ENCODE data around the gene EVA1C. TPM values are rescaled to one million over a fixed set of nuclear protein-coding genes. Genes with fewer than 3 reads are reported as not detected.

EVA1C gene
- total and polyA plus RNA-seq, 2 donors (not counting 3 experiments of a cell fraction or from before 2014, with no cell fraction given) = 22.8 to 38.6 TPM

- Histone ChIP-seq H3K9ac (replicated peaks; ENCODE audit: extremely low read depth, insufficient read depth, low read length) (no peak overlapping the region), H3K27me3 (ENCODE audit: control insufficient read depth in 2 of 2, insufficient read depth in 2 of 2, low read length in 2 of 2) (no peaks in the 10 kb centered on the region), H3K79me2 (ENCODE audit: control insufficient read depth, insufficient read depth, low read length) (no peaks in the 10 kb centered on the region), H3K4me3 (replicated peaks in 1 of 3; ENCODE audit: insufficient read depth in 1 of 3, low read depth in 1 of 3, low read length in 3 of 3) (no peak overlapping the region), H3K27ac (ENCODE audit: insufficient read depth, low read depth, low read length) (no peak overlapping the region), H3K4me2 (ENCODE audit: insufficient read depth, low read length) (no peak overlapping the region), H3K4me1 (ENCODE audit: control insufficient read depth, extremely low read depth, insufficient read depth, low read length) (peaks cover 21% of the 10 kb centered on the region), H3K36me3 (ENCODE audit: control insufficient read depth in 2 of 2, extremely low read depth in 1 of 2, insufficient read depth in 2 of 2, low read length in 2 of 2) (no peaks in the 10 kb centered on the region), H2AFZ (ENCODE audit: low read depth, low read length) (no peak overlapping the region), H4K20me1 (replicated peaks; ENCODE audit: control insufficient read depth, extremely low read depth, insufficient read depth, low read length) (no peaks in the 10 kb centered on the region), H3K9me3 (replicated peaks; ENCODE audit: control insufficient read depth, insufficient read depth, low read length) (no peaks in the 10 kb centered on the region), H3K9me1 (replicated peaks; ENCODE audit: control insufficient read depth, extremely low read depth, insufficient read depth, low read length) (no peaks in the 10 kb centered on the region)
- no TSS peak for BruUV-seq (replicated peaks)
- no peak for DNase-seq (ENCODE audit: low read depth, low spot score)
- POLR2A ChIA-PET = no interaction called here
- dilution Hi-C loops (cut with MboI; ENCODE audit: extremely low pct_ligation_motif_present, low sequenced_read_pairs) (no loop called here), intact Hi-C loops (cut with micrococcal nuclease) (no loop called here)
- no peak for FAIRE-seq
- TF ChIP-seq MAX (IDR thresholded peaks at IDR 0.05; ENCODE audit: insufficient read depth, insufficient read length) (no peak), FOS (IDR thresholded peaks at IDR 0.05; ENCODE audit: borderline replicate concordance, insufficient read depth, low read length) (no peak), EZH2 (IDR thresholded peaks at IDR 0.05; ENCODE audit: borderline replicate concordance, low read depth, low read length, severe bottlenecking) (no peak), GATA2 (IDR thresholded peaks at IDR 0.05; ENCODE audit: insufficient read depth, insufficient read length, low read depth, low read length) (no peak), MYC (IDR thresholded peaks at IDR 0.05; ENCODE audit: low read depth, low read length) (no peak), POLR2AphosphoS5 (IDR thresholded peaks at IDR 0.05; ENCODE audit: insufficient read depth, low read depth, low read length) (no peak), POLR2A (IDR thresholded peaks at IDR 0.05; ENCODE audit: low read depth, low read length) (no peak), CTCF (IDR thresholded peaks at IDR 0.05; ENCODE audit: extremely low read depth in 1 of 2, insufficient read depth in 1 of 2, low read depth in 1 of 2, low read length in 2 of 2) (no peak), JUN (IDR thresholded peaks at IDR 0.05; ENCODE audit: borderline replicate concordance, insufficient read depth, insufficient read length, low read depth) (no peak)
- CTCF ChIA-PET = interaction anchor here (0.7 to 4.0 kb wide), 9 partner anchors 11 to 111 kb away, joined by 3 to 19 read pairs (median 6); no protein-coding TSS in a partner anchor
Observed at GRCh38 chr21:32514275-32515055, 102.0 kb downstream of the EVA1C start.

Data from endothelial cell of umbilical vein (primary cell).